NB4 (cell line): ENCODE measurements around the gene PDE4D.
"Not testable (repeated sequence)": the region's sequence is repeated elsewhere in the genome, so short reads cannot be mapped to it uniquely, and the experiment has no call there.

Experiments used
- DNase-seq: peaks from one replicate; pipeline ENCODE4 v3.0.0; 2010; ENCODE audit warnings: low read depth
- H3K4me3 ChIP-seq: one replicate; pipeline ENCODE4 v1.5.1; 2011; ENCODE audit warnings: mild to moderate bottlenecking, low read depth, low read length, moderate library complexity
- CTCF ChIP-seq: IDR thresholded peaks from one replicate; pipeline ENCODE4 v1.5.1; 2012; ENCODE audit warnings: low read depth, low read length
- MAX ChIP-seq: IDR thresholded peaks from 2 replicates; pipeline ENCODE4 v1.6.1; 2011; ENCODE audit warnings: low read depth, low read length
- MYC ChIP-seq: IDR thresholded peaks from 2 replicates; pipeline ENCODE4 v1.6.1; 2011; ENCODE audit warnings: low read depth, low read length
- POLR2A ChIP-seq: IDR thresholded peaks from 2 replicates; pipeline ENCODE4 v1.6.1; 2011; ENCODE audit warnings: mild to moderate bottlenecking; ENCODE audit not compliant: insufficient read length; ENCODE audit errors: extremely low read depth

Gene PDE4D

GRCh38 chr5:59749782-59750520 lies 143.6 kb downstream of the PDE4D start:
- no peak for TF ChIP-seq CTCF
- TF ChIP-seq MAX = no peak
- TF ChIP-seq POLR2A = no peak
- TF ChIP-seq MYC = no peak
- no peak for DNase-seq
- H3K4me3 ChIP-seq = no peak overlapping the region

- not testable (repeated sequence) for DNase-seq, H3K4me3 ChIP-seq
Measured at GRCh38 chr5:59748036-59748663, 145.4 kb downstream of the PDE4D start.

GRCh38 chr5:59746241-59746765 lies 147.2 kb downstream of the PDE4D start:
- no peak overlapping the region for H3K4me3 ChIP-seq
- DNase-seq = no peak

GRCh38 chr5:59745415-59745863 lies 148.1 kb downstream of the PDE4D start:
- H3K4me3 ChIP-seq = no peak overlapping the region
- TF ChIP-seq CTCF (no peak), MYC (no peak), POLR2A (no peak), MAX (no peak)
- no peak for DNase-seq

More at GRCh38 chr5:59746241-59746765, 147.2 kb downstream of the PDE4D start:
- no peak for TF ChIP-seq CTCF

- no peak for TF ChIP-seq MYC
- TF ChIP-seq MAX = no peak
- TF ChIP-seq CTCF = no peak
- no peak for TF ChIP-seq POLR2A
- DNase-seq = no peak
- no peak overlapping the region for H3K4me3 ChIP-seq
Measured at GRCh38 chr5:59744531-59744992, 149.0 kb downstream of the PDE4D start.

GRCh38 chr5:59741599-59741998 lies 151.9 kb downstream of the PDE4D start:
- no peak for TF ChIP-seq POLR2A
- H3K4me3 ChIP-seq = no peak overlapping the region
- no peak for DNase-seq

GRCh38 chr5:59738024-59738423 lies 155.5 kb downstream of the PDE4D start:
- no peak for DNase-seq
- TF ChIP-seq MAX = no peak
- no peak for TF ChIP-seq MYC
- TF ChIP-seq POLR2A = no peak
- TF ChIP-seq CTCF = no peak
- no peak overlapping the region for H3K4me3 ChIP-seq
